Activated B cell treated with CpG ODN at 0.5 μM for 24 hours (primary cell): Measurements from ENCODE around the gene SLC16A8. TPM values are rescaled to one million over a fixed set of nuclear protein-coding genes. Genes with fewer than 3 reads are reported as not detected.

Experiments
- ATAC-seq: fragments of 200-7000 bp; cut with Tn5 transposase; one replicate; pipeline ENCODE4 v1.10.0; 2021; ENCODE audit warnings: low read depth, mild to moderate bottlenecking, moderate library complexity
- CTCF ChIA-PET: fragments of 350-600 bp; sonication (Branson Sonifier 250); formaldehyde crosslinking; loops from one replicate; lab custom pipeline; 2021; ENCODE audit warnings: antibody characterized with exemption; lab: Charles Lee
- POLR2A ChIA-PET: fragments of 350-600 bp; sonication (Branson Sonifier 250); formaldehyde crosslinking; loops from one replicate; lab custom pipeline; 2021; ENCODE audit warnings: antibody characterized with exemption; lab: Charles Lee
- DNase-seq: peaks from one replicate; pipeline ENCODE4 v3.0.0; 2022
- H3K27ac Mint-ChIP-seq: one replicate; pipeline ENCODE4 v1.8.0; 2020; ENCODE audit warnings: mixed read lengths
- H3K27me3 Mint-ChIP-seq: one replicate; pipeline ENCODE4 v1.8.0; 2021; ENCODE audit warnings: mixed read lengths
- H3K36me3 Mint-ChIP-seq: one replicate; pipeline ENCODE4 v1.8.0; 2021; ENCODE audit warnings: low read depth, mixed read lengths
- H3K4me1 Mint-ChIP-seq: one replicate; pipeline ENCODE4 v1.8.0; 2021; ENCODE audit warnings: mixed read lengths
- H3K4me3 Mint-ChIP-seq: one replicate; pipeline ENCODE4 v1.8.0; 2020; ENCODE audit warnings: mild to moderate bottlenecking, mixed read lengths
- H3K9me3 Mint-ChIP-seq: one replicate; pipeline ENCODE4 v1.8.0; 2020; ENCODE audit warnings: mixed read lengths
- intact Hi-C: fragments of 100-400 bp; cut with micrococcal nuclease; formaldehyde crosslinking; loops from one replicate; pipeline ENCODE4 v1.15.1; 2024
- total RNA-seq: library from RNA; stranded (reverse); gene quantifications from 2 replicates; pipeline ENCODE4 v1.2.3, GENCODE V29; 2022
- TF ChIP-seq, protein P1 (sequence below): fragments of 200-600 bp; IDR thresholded peaks from one replicate; pipeline ENCODE4 v1.8.0; 2022; ENCODE audit warnings: antibody characterized with exemption, mild to moderate bottlenecking

Gene SLC16A8
- total RNA-seq, 1 donor from 2014 or later: not detected

DNA sequence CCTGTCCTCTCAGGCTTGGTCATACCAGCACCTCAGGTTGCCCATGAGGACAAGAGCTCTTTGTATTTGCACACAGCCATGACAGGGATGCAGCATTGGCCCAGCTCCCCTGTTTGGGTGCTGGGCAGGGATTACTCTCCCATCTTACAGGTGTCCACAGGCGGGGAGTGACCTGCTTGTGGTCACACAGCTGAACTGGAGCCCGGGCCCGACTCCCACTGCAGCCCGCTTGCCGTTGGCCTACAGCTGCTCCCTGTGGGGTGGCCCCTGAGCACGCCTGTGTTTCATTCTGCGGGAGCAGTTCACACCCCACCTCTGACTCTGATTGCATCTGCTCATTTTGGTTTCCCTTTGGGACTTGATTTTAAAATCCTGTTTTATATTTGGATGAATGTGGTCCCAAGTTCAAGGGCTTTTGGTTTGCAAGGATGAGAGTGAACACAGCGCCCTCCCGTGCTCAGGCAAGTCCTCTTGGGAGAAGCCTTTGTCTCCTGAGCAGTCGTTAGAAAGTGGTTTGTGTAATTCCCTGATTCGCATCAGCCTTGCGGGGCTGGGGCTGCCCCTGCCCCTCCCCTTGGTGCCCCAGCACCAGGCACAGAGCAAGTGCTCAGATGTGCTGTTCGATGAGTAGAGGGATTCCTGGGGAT lies 17.5 kb downstream of the SLC16A8 start:
- no peaks in the 10 kb centered on the region for H3K27me3 Mint-ChIP-seq
- ChIA-PET CTCF (interaction anchor here (1.7 kb wide), 1 partner anchor 14 kb away, joined by 7 read pairs; no protein-coding TSS in a partner anchor), POLR2A (no interaction called here)
- H3K36me3 Mint-ChIP-seq: peaks cover 76% of the 10 kb centered on the region
- no peak overlapping the region for H3K4me3 Mint-ChIP-seq
- no peak overlapping the region for H3K27ac Mint-ChIP-seq
- no peak for ATAC-seq
- DNase-seq: no peak
- H3K9me3 Mint-ChIP-seq: no peaks in the 10 kb centered on the region
- peaks cover 6% of the 10 kb centered on the region for H3K4me1 Mint-ChIP-seq
- intact Hi-C loops: no loop called here
- TF ChIP-seq, protein P1, sequence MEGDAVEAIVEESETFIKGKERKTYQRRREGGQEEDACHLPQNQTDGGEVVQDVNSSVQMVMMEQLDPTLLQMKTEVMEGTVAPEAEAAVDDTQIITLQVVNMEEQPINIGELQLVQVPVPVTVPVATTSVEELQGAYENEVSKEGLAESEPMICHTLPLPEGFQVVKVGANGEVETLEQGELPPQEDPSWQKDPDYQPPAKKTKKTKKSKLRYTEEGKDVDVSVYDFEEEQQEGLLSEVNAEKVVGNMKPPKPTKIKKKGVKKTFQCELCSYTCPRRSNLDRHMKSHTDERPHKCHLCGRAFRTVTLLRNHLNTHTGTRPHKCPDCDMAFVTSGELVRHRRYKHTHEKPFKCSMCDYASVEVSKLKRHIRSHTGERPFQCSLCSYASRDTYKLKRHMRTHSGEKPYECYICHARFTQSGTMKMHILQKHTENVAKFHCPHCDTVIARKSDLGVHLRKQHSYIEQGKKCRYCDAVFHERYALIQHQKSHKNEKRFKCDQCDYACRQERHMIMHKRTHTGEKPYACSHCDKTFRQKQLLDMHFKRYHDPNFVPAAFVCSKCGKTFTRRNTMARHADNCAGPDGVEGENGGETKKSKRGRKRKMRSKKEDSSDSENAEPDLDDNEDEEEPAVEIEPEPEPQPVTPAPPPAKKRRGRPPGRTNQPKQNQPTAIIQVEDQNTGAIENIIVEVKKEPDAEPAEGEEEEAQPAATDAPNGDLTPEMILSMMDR: no peak

GRCh38 chr22:38065539-38065938 lies 18.4 kb downstream of the SLC16A8 start:
- Mint-ChIP-seq H3K4me1 (peaks cover 6% of the 10 kb centered on the region), H3K4me3 (no peak overlapping the region), H3K9me3 (no peaks in the 10 kb centered on the region), H3K27ac (no peak overlapping the region), H3K27me3 (no peaks in the 10 kb centered on the region), H3K36me3 (peaks cover 66% of the 10 kb centered on the region)
- CTCF ChIA-PET: interaction anchor here (1.7 kb wide), 1 partner anchor 13 kb away, joined by 7 read pairs; no protein-coding TSS in a partner anchor
- POLR2A ChIA-PET: no interaction called here
- no peak for DNase-seq
- TF ChIP-seq, protein P1: no peak
- intact Hi-C loops: no loop called here
- ATAC-seq: no peak

DNA sequence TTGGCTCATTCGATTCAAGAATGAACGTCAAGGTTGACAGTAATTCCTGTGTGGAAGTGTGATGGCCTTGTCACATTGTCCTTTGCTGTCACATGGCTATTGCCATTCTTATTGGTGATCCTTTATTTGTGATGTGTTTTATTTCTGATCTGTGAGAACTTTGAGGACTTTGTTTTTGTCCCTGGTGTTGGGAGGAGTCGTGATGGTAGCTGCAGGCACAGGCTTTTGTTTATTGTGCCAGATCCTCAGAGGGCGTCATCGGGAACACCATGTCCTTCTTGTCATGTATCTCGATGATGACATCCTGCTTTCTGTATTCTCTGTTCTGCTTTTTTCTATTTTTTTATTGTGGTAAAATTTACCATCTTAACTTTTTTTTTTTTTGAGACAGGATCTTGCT lies 21.2 kb downstream of the SLC16A8 start:
- DNase-seq (no peak), ATAC-seq (no peak)
- Mint-ChIP-seq H3K27ac (no peak overlapping the region), H3K36me3 (peaks cover 60% of the 10 kb centered on the region), H3K27me3 (no peaks in the 10 kb centered on the region), H3K9me3 (no peaks in the 10 kb centered on the region), H3K4me1 (peaks cover 10% of the 10 kb centered on the region), H3K4me3 (no peak overlapping the region)
- ChIA-PET POLR2A (no interaction called here), CTCF (no interaction called here)
- TF ChIP-seq, protein P1: no peak
- intact Hi-C loops: no loop called here

DNA sequence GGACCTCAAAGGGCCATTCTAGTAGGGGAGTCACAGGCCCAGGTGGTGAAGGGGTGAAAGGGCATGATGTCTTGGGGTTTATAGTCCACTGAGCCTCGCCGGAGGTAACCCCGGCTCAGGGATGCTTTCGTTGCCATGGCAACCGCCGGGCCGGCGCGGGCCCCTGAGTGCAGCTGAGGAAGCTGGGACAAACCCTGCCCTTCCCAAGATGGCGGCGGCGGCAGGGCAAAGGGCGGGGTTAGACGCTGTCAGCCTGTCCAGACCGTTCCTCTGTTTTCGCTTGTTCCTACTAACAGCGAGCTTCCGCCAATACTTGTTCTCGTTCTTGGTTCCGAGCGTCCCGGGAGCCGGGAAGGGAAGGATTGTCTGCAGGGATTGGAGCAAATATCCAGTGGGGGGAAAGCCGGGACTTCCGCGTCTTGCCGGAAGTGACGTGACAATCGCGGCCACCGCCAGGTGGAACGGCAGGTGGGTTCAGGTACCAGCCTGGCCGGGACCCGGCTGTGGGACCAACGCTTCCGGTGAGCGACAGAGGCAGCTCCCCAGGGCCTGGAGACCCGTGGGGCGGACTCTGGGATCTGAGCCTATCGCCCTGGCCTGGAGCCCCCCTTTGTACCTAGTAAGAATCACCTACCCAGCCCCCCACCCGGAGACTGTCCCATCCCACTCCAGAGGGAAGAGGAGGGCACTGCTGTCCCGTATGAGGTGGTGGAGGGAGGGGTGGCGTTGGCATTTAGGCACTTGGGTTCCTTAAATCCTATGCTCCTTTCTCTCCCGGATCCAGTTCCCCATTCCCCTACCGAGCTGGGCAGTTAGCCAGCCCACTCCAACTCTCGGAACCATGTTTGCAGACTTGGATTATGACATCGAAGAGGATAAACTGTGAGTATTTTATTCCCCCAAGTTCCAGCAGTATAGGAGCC lies 26.8 kb downstream of the SLC16A8 start, which contains the start of gene PICK1:
Gene PICK1 (plus strand): TSS at position 436 of the 923 bp plus-strand sequence. CDS start 406 bp downstream, at position 842.
- ChIA-PET POLR2A (interaction anchor here (0.6 to 1.3 kb wide), 3 partner anchors 249 to 449 kb away, joined by 3 to 7 read pairs (median 3); partner anchors contain the start of gene GGA1), CTCF (interaction anchor here (0.9 kb wide), 1 partner anchor 173 kb away, joined by 4 read pairs; no protein-coding TSS in a partner anchor)
- Mint-ChIP-seq H3K9me3 (no peaks in the 10 kb centered on the region), H3K36me3 (peaks cover 22% of the 10 kb centered on the region), H3K4me3 (peak within 1 kb of the TSS; percentile 98), H3K27ac (peak within 1 kb of the TSS; percentile 97), H3K27me3 (peaks cover 7% of the 10 kb centered on the region), H3K4me1 (peaks cover 19% of the 10 kb centered on the region)
- intact Hi-C loops: loop anchor here (1.0 to 10.0 kb wide), 5 partner anchors 148 to 815 kb away; partner anchors contain the start of genes CBX6, DMC1, GTPBP1 and MAFF
- DNase-seq (peak; percentile 75), ATAC-seq (peak; percentile 78)
- TF ChIP-seq, protein P1: no peak
